ENCODE data around the gene NGF.
"Not testable (repeated sequence)": the region's sequence is repeated elsewhere in the genome, so short reads cannot be mapped to it uniquely, and the experiment has no call there.

DNA sequence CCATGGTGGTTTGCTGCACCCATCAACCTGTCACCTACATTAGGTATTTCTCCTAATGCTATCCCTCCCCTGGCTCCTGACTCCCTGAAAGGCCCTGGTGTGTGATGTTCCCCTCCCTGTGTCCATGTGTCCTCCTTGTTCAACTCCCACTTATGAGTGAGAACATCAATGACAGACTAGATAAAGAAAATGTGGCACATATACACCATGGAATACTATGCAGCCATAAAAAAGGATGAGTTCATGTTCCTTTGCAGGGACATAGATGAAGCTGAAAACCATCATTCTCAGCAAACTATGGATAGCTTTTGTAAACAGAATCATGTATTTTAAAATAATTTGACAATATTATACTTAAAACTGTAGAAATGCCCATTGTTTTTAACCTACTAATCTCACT lies 28.5 kb downstream of the NGF start:
- TF ChIP-seq, protein P1, sequence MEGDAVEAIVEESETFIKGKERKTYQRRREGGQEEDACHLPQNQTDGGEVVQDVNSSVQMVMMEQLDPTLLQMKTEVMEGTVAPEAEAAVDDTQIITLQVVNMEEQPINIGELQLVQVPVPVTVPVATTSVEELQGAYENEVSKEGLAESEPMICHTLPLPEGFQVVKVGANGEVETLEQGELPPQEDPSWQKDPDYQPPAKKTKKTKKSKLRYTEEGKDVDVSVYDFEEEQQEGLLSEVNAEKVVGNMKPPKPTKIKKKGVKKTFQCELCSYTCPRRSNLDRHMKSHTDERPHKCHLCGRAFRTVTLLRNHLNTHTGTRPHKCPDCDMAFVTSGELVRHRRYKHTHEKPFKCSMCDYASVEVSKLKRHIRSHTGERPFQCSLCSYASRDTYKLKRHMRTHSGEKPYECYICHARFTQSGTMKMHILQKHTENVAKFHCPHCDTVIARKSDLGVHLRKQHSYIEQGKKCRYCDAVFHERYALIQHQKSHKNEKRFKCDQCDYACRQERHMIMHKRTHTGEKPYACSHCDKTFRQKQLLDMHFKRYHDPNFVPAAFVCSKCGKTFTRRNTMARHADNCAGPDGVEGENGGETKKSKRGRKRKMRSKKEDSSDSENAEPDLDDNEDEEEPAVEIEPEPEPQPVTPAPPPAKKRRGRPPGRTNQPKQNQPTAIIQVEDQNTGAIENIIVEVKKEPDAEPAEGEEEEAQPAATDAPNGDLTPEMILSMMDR (IDR thresholded peaks at IDR 0.05): not testable (repeated sequence)
- TF ChIP-seq POLR2A, EP300, POLR2AphosphoS5 (IDR thresholded peaks at IDR 0.05): not testable (repeated sequence)

Measured in stomach (tissue), 4 donors.